Breast epithelium (tissue), 4 donors: ENCODE measurements around the gene ERP29. TPM values are rescaled to one million over a fixed set of nuclear protein-coding genes. Genes with fewer than 3 reads are reported as not detected.
"Not testable (repeated sequence)": the region's sequence is repeated elsewhere in the genome, so short reads cannot be mapped to it uniquely, and the experiment has no call there.

ENCODE experiments used
- DNase-seq, 2 donors: peaks; one replicate each; pipeline ENCODE4 v3.0.0-alpha.2; 2019; ENCODE audit warnings: low spot score in 2 of 2
- H3K27ac ChIP-seq, 2 donors: fragments of 200-600 bp; sonication (generic) in 1 of 2; one replicate each; pipeline ENCODE4 v1.5.1; 2016 to 2019; ENCODE audit warnings: mild to moderate bottlenecking in 1 of 2
- H3K27me3 ChIP-seq, 2 donors: fragments of 200-600 bp; sonication (generic) in 1 of 2; one replicate each; pipeline versions ENCODE4 v1.5.1 to v1.6.0; 2017 to 2019; ENCODE audit warnings: control low read depth in 1 of 2, mild to moderate bottlenecking in 1 of 2
- H3K36me3 ChIP-seq: fragments of 200-600 bp; one replicate; pipeline ENCODE4 v1.5.1; 2019
- H3K4me1 ChIP-seq, 2 donors: fragments of 200-600 bp; sonication (generic); one replicate each; pipeline ENCODE4 v1.5.1; 2016 to 2019; ENCODE audit warnings: control low read depth in 1 of 2
- H3K4me3 ChIP-seq, 3 donors: fragments of 200-600 bp; sonication (generic); 1 replicate in 2 of 3; 2 replicates in 1 of 3; pipeline ENCODE4 v1.5.1; 2016 to 2019; ENCODE audit warnings: mild to moderate bottlenecking in 3 of 3, moderate library complexity in 2 of 3
- H3K9me3 ChIP-seq, 2 donors: fragments of 200-600 bp; sonication (generic) in 1 of 2; one replicate each; pipeline ENCODE4 v1.5.1; 2016 to 2019; ENCODE audit warnings: control low read depth in 1 of 2
- POLR2A ChIP-seq: fragments of 450-650 bp; IDR thresholded peaks from one replicate; pipeline ENCODE4 v1.6.1; 2016; ENCODE audit warnings: antibody characterized with exemption, mild to moderate bottlenecking, moderate library complexity
- POLR2AphosphoS5 ChIP-seq, 3 donors: sonication (generic); formaldehyde crosslinking; IDR thresholded peaks; one replicate each; pipeline ENCODE4 v1.6.1; 2017; ENCODE audit warnings: antibody characterized with exemption in 3 of 3
- intact Hi-C: fragments of 100-400 bp; cut with DNase I; formaldehyde crosslinking; loops from one replicate; pipeline ENCODE4 v1.15.1; 2023; ENCODE audit warnings: low total_unique reads
- total RNA-seq, 3 donors: library from RNA; depleted of rRNA; stranded (reverse); fragments of >200 nt; gene quantifications; one replicate each; pipeline ENCODE4 v1.1.0, GENCODE V29; 2016
- TF ChIP-seq, protein P1 (sequence below), 3 donors: fragments of 450-650 bp; IDR thresholded peaks; one replicate each; pipeline ENCODE4 v1.5.1; 2016 to 2017; ENCODE audit warnings: antibody characterized with exemption in 3 of 3, mild to moderate bottlenecking in 3 of 3, moderate library complexity in 3 of 3

The ERP29 gene
- total RNA-seq, 3 donors from 2014 or later: 40.3 to 52.8 (median 41.0) TPM

DNA sequence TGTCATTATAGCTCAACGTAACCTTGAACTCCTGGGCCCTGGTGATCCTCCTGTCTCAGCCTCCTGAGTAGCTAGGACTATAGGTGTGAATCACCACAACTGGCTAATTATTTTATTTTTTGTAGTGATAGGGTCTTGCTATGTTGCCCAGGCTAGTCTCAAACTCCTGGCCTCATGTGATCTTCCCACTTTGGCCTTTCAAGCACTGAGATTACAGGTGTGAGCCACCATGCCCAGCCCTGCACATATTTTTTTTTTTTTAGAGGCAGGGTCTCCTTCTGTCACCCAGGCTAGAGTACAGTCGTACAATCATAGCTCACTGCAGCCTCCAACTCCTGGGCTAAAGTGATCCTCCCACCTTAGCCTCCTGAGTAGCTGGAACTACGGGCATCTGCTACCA, 9.2 kb upstream of the ERP29 start:
- H3K9me3 ChIP-seq: no peaks in the 10 kb centered on the region
- TF ChIP-seq POLR2A (no peak), POLR2AphosphoS5 (IDR thresholded peaks at IDR 0.05) (no peak)
- TF ChIP-seq, protein P1, sequence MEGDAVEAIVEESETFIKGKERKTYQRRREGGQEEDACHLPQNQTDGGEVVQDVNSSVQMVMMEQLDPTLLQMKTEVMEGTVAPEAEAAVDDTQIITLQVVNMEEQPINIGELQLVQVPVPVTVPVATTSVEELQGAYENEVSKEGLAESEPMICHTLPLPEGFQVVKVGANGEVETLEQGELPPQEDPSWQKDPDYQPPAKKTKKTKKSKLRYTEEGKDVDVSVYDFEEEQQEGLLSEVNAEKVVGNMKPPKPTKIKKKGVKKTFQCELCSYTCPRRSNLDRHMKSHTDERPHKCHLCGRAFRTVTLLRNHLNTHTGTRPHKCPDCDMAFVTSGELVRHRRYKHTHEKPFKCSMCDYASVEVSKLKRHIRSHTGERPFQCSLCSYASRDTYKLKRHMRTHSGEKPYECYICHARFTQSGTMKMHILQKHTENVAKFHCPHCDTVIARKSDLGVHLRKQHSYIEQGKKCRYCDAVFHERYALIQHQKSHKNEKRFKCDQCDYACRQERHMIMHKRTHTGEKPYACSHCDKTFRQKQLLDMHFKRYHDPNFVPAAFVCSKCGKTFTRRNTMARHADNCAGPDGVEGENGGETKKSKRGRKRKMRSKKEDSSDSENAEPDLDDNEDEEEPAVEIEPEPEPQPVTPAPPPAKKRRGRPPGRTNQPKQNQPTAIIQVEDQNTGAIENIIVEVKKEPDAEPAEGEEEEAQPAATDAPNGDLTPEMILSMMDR (IDR thresholded peaks at IDR 0.05): no peak

DNA sequence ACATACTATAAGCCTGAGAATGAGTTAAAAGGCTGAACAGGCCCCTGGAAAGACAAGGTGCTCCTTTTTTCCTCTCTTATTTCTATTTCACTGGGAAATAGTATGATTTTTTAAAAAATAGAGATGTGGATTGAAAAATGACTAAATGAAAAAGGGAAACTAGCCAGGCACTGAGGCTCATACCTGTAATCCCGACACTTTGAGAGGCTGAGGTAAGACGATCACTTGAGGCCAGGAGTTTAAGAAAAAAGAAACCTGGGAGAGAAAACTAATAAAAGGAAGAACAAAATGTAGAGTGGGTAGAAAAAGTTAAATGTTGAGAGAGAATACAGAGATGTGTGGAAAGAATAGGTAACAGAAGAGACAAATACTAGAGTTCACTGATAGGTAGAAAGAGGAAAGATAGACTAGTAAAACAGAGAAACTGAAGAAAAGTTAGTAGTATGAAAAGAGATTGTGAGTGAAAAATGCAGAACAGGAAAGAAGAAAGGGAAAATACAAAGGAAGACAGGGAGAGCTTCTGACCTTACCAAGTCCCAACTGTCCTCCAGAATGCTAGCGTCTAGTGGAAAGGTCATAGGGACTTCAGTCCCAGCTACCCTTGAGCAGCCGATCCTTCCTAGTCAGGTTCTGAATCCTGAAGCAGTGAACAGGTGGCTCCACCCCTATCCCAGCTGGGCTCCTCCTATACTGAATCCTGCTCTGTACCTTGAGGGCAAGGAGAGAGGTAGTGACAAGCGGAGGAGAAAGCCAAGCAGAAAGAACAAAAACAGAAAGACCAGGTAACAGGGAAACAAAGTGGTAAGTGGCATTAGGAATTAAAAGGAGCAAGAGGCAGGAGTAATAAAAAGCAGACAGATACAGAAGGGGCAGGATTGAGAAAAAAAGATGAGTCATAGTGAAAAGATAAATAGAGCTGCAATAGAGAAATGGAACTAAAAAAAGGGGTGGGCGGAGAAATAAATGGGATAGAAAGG, 7.5 kb upstream of the ERP29 start:
- no peaks in the 10 kb centered on the region for H3K9me3 ChIP-seq
- intact Hi-C loops: no loop called here
- no peak for TF ChIP-seq POLR2A
- no peak for TF ChIP-seq POLR2AphosphoS5 (IDR thresholded peaks at IDR 0.05)
- TF ChIP-seq, protein P1 (IDR thresholded peaks at IDR 0.05): no peak
- peak; percentile 58 to 70 for DNase-seq
- no peaks in the 10 kb centered on the region for H3K27me3 ChIP-seq
- peaks cover 0 to 14% of the 10 kb centered on the region in 2 donors for H3K4me1 ChIP-seq
- peak overlapping the region in 2 of 3 donors; percentile 28 to 45 for H3K4me3 ChIP-seq
- H3K27ac ChIP-seq: peak overlapping the region; percentile 49 to 73
- H3K36me3 ChIP-seq: no peaks in the 10 kb centered on the region

More for the DNA sequence above, 9.2 kb upstream of the ERP29 start:
- peaks cover 0 to 14% of the 10 kb centered on the region in 2 donors for H3K4me1 ChIP-seq
- H3K36me3 ChIP-seq: no peaks in the 10 kb centered on the region
- no peaks in the 10 kb centered on the region for H3K27me3 ChIP-seq
- H3K4me3 ChIP-seq: no peak overlapping the region
- intact Hi-C loops: no loop called here
- DNase-seq: no peak
- no peak overlapping the region for H3K27ac ChIP-seq

DNA sequence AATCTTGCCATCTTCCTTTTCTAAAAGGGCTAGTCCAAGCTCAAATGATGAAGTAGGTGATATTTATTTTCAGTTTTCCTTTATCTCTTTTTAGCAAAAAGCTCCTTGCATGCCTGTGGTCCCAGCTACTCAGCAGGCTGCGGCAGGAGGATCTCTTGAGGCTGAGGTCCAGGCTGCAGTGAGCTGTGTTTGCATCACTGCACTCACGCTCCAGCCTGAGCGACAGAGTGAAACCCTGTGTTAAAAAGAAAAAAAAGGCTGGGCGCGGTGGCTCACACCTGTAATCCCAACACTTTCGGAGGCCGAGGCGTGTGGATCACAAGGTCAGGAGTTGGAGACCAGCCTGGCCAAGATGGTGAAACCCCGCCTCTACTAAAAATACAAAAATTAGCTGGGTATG, 5.3 kb upstream of the ERP29 start:
- no peaks in the 10 kb centered on the region for H3K9me3 ChIP-seq
- intact Hi-C loops: no loop called here
- no peaks in the 10 kb centered on the region for H3K27me3 ChIP-seq
- no peak overlapping the region for H3K4me3 ChIP-seq
- no peak for DNase-seq
- H3K36me3 ChIP-seq: no peaks in the 10 kb centered on the region
- peaks cover 0 to 25% of the 10 kb centered on the region in 2 donors for H3K4me1 ChIP-seq
- peak overlapping the region in 1 of 2 donors; percentile 70 for H3K27ac ChIP-seq
- no peak for TF ChIP-seq POLR2A
- TF ChIP-seq, protein P1 (IDR thresholded peaks at IDR 0.05): no peak
- TF ChIP-seq POLR2AphosphoS5 (IDR thresholded peaks at IDR 0.05): no peak

DNA sequence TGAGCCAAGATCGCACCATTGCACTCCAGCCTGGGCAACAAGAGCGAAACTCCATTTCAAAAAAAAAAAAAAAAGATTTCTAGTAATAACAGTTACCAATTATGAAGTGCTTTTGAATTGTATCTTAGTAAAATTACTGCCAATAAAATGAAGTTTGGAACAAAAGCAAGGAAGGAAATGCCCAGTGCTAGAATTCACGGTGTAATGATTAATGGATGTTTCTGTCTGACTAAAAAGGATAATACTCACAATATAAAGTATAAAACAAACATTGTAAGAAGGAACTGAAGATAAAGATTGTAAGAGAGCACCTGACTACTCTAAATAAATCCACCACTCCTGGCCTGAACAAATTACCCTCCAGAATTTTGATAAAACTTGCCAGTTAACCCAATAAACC, 4.3 kb upstream of the ERP29 start:
- Histone ChIP-seq H3K27ac (no peak overlapping the region), H3K4me1 (peaks cover 0 to 25% of the 10 kb centered on the region in 2 donors), H3K4me3 (no peak overlapping the region), H3K9me3 (no peaks in the 10 kb centered on the region), H3K27me3 (no peaks in the 10 kb centered on the region), H3K36me3 (no peaks in the 10 kb centered on the region)
- TF ChIP-seq, protein P1 (IDR thresholded peaks at IDR 0.05): no peak
- TF ChIP-seq POLR2AphosphoS5 (IDR thresholded peaks at IDR 0.05): no peak
- TF ChIP-seq POLR2A: no peak
- no peak for DNase-seq
- intact Hi-C loops: no loop called here

DNA sequence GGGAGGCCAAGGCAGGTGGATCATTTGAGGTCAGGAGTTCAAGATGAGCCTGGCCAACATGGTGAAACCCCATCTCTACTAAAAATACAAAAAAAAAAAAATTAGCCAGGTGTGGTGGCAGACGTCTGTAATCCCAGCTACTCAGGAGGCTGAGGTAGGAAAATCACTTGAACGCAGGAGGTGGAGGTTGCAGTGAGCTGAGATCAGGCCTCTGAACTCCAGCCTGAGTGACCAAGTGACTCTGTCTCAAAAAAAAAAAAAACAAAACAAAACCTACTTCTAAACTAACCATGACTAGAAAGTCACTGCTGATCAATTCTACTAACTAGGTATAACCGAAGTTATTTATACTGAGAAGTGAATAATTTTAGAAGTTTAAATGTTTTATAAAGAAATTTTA, 3.6 kb upstream of the ERP29 start:
- H3K36me3 ChIP-seq, H3K27me3 ChIP-seq, H3K27ac ChIP-seq, H3K9me3 ChIP-seq, H3K4me3 ChIP-seq, intact Hi-C loops, DNase-seq: not testable (repeated sequence)
- peaks cover 4 to 25% of the 10 kb centered on the region in 2 donors for H3K4me1 ChIP-seq
